Natural killer cell (primary cell): Measurements from ENCODE around the gene DUS1L. TPM values are rescaled to one million over a fixed set of nuclear protein-coding genes. Genes with fewer than 3 reads are reported as not detected.

Experiments used
- ATAC-seq, 3 donors: fragments of 150-1000 bp in 2 of 3; fragments of 200-7000 bp in 1 of 3; cut with Tn5 transposase; 1 replicate in 1 of 3; 2 replicates in 2 of 3; pipeline ENCODE4 v1.10.0; 2021; ENCODE audit warnings: mild to moderate bottlenecking in 2 of 3, moderate library complexity in 2 of 3
- DNase-seq, 2 donors: peaks; one replicate each; pipeline versions ENCODE4 v3.0.0 to v3.0.0-alpha.2; 2013 to 2021; ENCODE audit warnings: mixed read lengths in 1 of 2
- H3K27ac ChIP-seq: one replicate; pipeline ENCODE4 v1.5.1; 2013; ENCODE audit warnings: mild to moderate bottlenecking, low read length
- H3K27me3 ChIP-seq: one replicate; pipeline ENCODE4 v1.6.1; 2013; ENCODE audit warnings: low read length; ENCODE audit not compliant: control insufficient read depth, insufficient read depth
- H3K36me3 ChIP-seq: one replicate; pipeline ENCODE4 v1.6.1; 2013; ENCODE audit warnings: low read length; ENCODE audit not compliant: control insufficient read depth, insufficient read depth
- H3K4me1 ChIP-seq: one replicate; pipeline ENCODE4 v1.6.1; 2013; ENCODE audit warnings: low read length; ENCODE audit not compliant: control insufficient read depth, insufficient read depth
- H3K4me3 ChIP-seq: one replicate; pipeline ENCODE4 v1.5.1; 2013; ENCODE audit warnings: low read length
- H3K9me3 ChIP-seq: one replicate; pipeline ENCODE4 v1.6.1; 2013; ENCODE audit warnings: low read length; ENCODE audit not compliant: control insufficient read depth, insufficient read depth
- H3K27ac Mint-ChIP-seq, 2 donors: one replicate each; pipeline ENCODE4 v1.8.0; 2022; ENCODE audit warnings: mild to moderate bottlenecking in 2 of 2, mixed read lengths in 2 of 2, moderate library complexity in 1 of 2
- H3K27me3 Mint-ChIP-seq, 2 donors: one replicate each; pipeline ENCODE4 v1.8.0; 2022; ENCODE audit warnings: low read depth in 2 of 2, mixed read lengths in 2 of 2
- H3K36me3 Mint-ChIP-seq: one replicate; pipeline ENCODE4 v1.8.0; 2022; ENCODE audit warnings: mixed read lengths
- H3K4me1 Mint-ChIP-seq, 2 donors: one replicate each; pipeline ENCODE4 v1.8.0; 2022; ENCODE audit warnings: mixed read lengths in 2 of 2
- H3K4me3 Mint-ChIP-seq: one replicate; pipeline ENCODE4 v1.8.0; 2022; ENCODE audit warnings: mild to moderate bottlenecking, moderate library complexity, mixed read lengths
- H3K9me3 Mint-ChIP-seq, 2 donors: one replicate each; pipeline ENCODE4 v1.8.0; 2022; ENCODE audit warnings: mixed read lengths in 2 of 2
- CTCF ChIP-seq: fragments of 200-600 bp; IDR thresholded peaks from one replicate; pipeline ENCODE4 v1.8.0; 2022; ENCODE audit warnings: antibody characterized with exemption
- WGBS: methylation state at CpG from one replicate; pipeline ENCODE4 v1.1.7; 2013; ENCODE audit warnings: missing lambda C conversion rate; ENCODE audit not compliant: insufficient coverage; 5-methylcytosine and 5-hydroxymethylcytosine counted together
- intact Hi-C: fragments of 100-400 bp; cut with micrococcal nuclease; formaldehyde crosslinking; loops from one replicate; pipeline ENCODE4 v1.14.2; 2022
- total RNA-seq, 4 donors: library from RNA; stranded (reverse); fragments of 120-200 nt in 1 of 4; gene quantifications; one replicate each; pipeline versions ENCODE4 v1.2.3 to v1.2.4, GENCODE V29; 2013 to 2022

The DUS1L gene
- total RNA-seq, 3 donors from 2014 or later (not counting 1 experiment from before 2014, with no cell fraction given), result 122 to 144 (median 136) TPM

GRCh38 chr17:82010575-82011525 lies 54.8 kb downstream of the DUS1L start:
- intact Hi-C loops, result no loop called here

GRCh38 chr17:82009413-82009812 lies 56.2 kb downstream of the DUS1L start:
- WGBS, result 76% methylated on average over 15 of the region's 15 CpGs
- Histone ChIP-seq H3K27ac (no peak overlapping the region), H3K9me3 (no peaks in the 10 kb centered on the region), H3K4me1 (no peaks in the 10 kb centered on the region), H3K27me3 (no peaks in the 10 kb centered on the region), H3K4me3 (no peak overlapping the region), H3K36me3 (no peaks in the 10 kb centered on the region)
- H3K27ac Mint-ChIP-seq, result no peak overlapping the region
- ATAC-seq (no peak), DNase-seq (no peak)
- no peaks in the 10 kb centered on the region for H3K36me3 Mint-ChIP-seq
- intact Hi-C loops, result no loop called here
- no peaks in the 10 kb centered on the region for H3K4me1 Mint-ChIP-seq
- H3K4me3 Mint-ChIP-seq, result no peak overlapping the region
- H3K9me3 Mint-ChIP-seq, result no peaks in the 10 kb centered on the region
- H3K27me3 Mint-ChIP-seq, result no peaks in the 10 kb centered on the region
- TF ChIP-seq CTCF, result no peak

More at GRCh38 chr17:82010575-82011525, 54.8 kb downstream of the DUS1L start:
- H3K4me1 ChIP-seq, result no peaks in the 10 kb centered on the region
- 93% methylated on average over 37 of the region's 39 CpGs for WGBS
- TF ChIP-seq CTCF, result no peak
- H3K36me3 ChIP-seq, result no peaks in the 10 kb centered on the region
- no peaks in the 10 kb centered on the region for H3K27me3 Mint-ChIP-seq
- no peaks in the 10 kb centered on the region for H3K36me3 Mint-ChIP-seq
- H3K4me3 Mint-ChIP-seq, result no peak overlapping the region
- H3K27ac ChIP-seq, result no peak overlapping the region
- H3K4me1 Mint-ChIP-seq, result no peaks in the 10 kb centered on the region
- H3K27ac Mint-ChIP-seq, result no peak overlapping the region
- H3K27me3 ChIP-seq, result no peaks in the 10 kb centered on the region
- no peak overlapping the region for H3K4me3 ChIP-seq
- DNase-seq, result no peak
- no peak for ATAC-seq
- H3K9me3 Mint-ChIP-seq, result no peaks in the 10 kb centered on the region
- H3K9me3 ChIP-seq, result no peaks in the 10 kb centered on the region

GRCh38 chr17:82008941-82009405 lies 56.6 kb downstream of the DUS1L start:
- Histone ChIP-seq H3K4me1 (no peaks in the 10 kb centered on the region), H3K4me3 (no peak overlapping the region), H3K27me3 (no peaks in the 10 kb centered on the region), H3K27ac (no peak overlapping the region), H3K36me3 (no peaks in the 10 kb centered on the region), H3K9me3 (no peaks in the 10 kb centered on the region)
- Mint-ChIP-seq H3K4me3 (no peak overlapping the region), H3K4me1 (no peaks in the 10 kb centered on the region), H3K27ac (no peak overlapping the region), H3K9me3 (no peaks in the 10 kb centered on the region), H3K36me3 (no peaks in the 10 kb centered on the region), H3K27me3 (no peaks in the 10 kb centered on the region)
- WGBS, result 91% methylated on average over 28 of the region's 28 CpGs
- no peak for ATAC-seq
- TF ChIP-seq CTCF, result no peak
- intact Hi-C loops, result no loop called here
- DNase-seq, result no peak
